HepG2 (cell line): ENCODE data around the gene FAM3B. TPM values are rescaled to one million over a fixed set of nuclear protein-coding genes. Genes with fewer than 3 reads are reported as not detected.

Experiments
- ATAC-seq: fragments of 200-7000 bp; cut with Tn5 transposase; 3 replicates; pipeline ENCODE4 v1.9.1; 2020; ENCODE audit warnings: mild to moderate bottlenecking, moderate library complexity
- BruUV-seq: library from RNA; stranded (reverse); fragments of 400-500 nt; replicated peaks from 2 replicates; lab custom pipeline; 2021; lab: Mats Ljungman, UMichigan
- CTCF ChIA-PET: fragments of 300-600 bp; formaldehyde crosslinking; extraction: SDS; loops from one replicate; lab custom pipeline; 2021; ENCODE audit warnings: low total read pairs, inconsistent platforms, low intra/inter-chr PET ratio; lab: Yijun Ruan, JAX
- POLR2A ChIA-PET: fragments of 350-600 bp; sonication (Branson Sonifier 250); formaldehyde crosslinking; loops from one replicate; lab custom pipeline; 2020; ENCODE audit warnings: antibody characterized with exemption, inconsistent platforms; lab: Yijun Ruan, JAX
- DNase-seq: peaks from one replicate; pipeline ENCODE4 v3.0.0-alpha.2; 2015; ENCODE audit warnings: low spot score
- FAIRE-seq: peaks from 3 replicates; lab custom pipeline; 2011; peaks lifted over from hg19 to GRCh38; lab: Jason Lieb, UNC
- H2AFZ ChIP-seq: one replicate; pipeline ENCODE4 v1.6.1; 2011; ENCODE audit warnings: low read length, inconsistent platforms
- H3K27ac ChIP-seq: fragments of 300-600 bp; 3 replicates; pipeline ENCODE4 v1.8.0; 2011; ENCODE audit warnings: mixed run types, mild to moderate bottlenecking, mixed read lengths, low read length, inconsistent platforms; ENCODE audit not compliant: insufficient read depth; ENCODE audit errors: extremely low read length
- H3K27me3 ChIP-seq, 2 experiments: fragments of 200-600 bp in 1 of 2; 2 replicates in 1 of 2; 3 replicates in 1 of 2; pipeline versions ENCODE4 v1.6.0 to v1.8.0; 2011; ENCODE audit warnings: low read length in 2 of 2, mild to moderate bottlenecking in 2 of 2, moderate library complexity in 2 of 2, inconsistent platforms in 1 of 2; ENCODE audit not compliant: insufficient read depth in 2 of 2, control insufficient read depth in 1 of 2
- H3K36me3 ChIP-seq, 2 experiments: fragments of 200-600 bp in 1 of 2; replicated peaks in 1 of 2; 2 replicates in 1 of 2; 3 replicates in 1 of 2; pipeline versions ENCODE4 v1.5.1 to v1.8.0; 2011; ENCODE audit warnings: low read length in 2 of 2, inconsistent platforms in 1 of 2; ENCODE audit not compliant: insufficient read depth in 2 of 2, control insufficient read depth in 1 of 2
- H3K4me1 ChIP-seq: 2 replicates; pipeline ENCODE4 v1.5.1; 2012; ENCODE audit warnings: low read length, inconsistent platforms; ENCODE audit not compliant: insufficient read depth
- H3K4me2 ChIP-seq: 2 replicates; pipeline ENCODE4 v1.6.0; 2011; ENCODE audit warnings: low read depth, low read length, inconsistent platforms
- H3K4me3 ChIP-seq, 3 experiments: fragments of 200-600 bp in 1 of 3; sonication (generic), shearing (Covaris generic) in 1 of 3; replicated peaks in 1 of 3; 2 replicates each; pipeline ENCODE4 v1.5.1; 2011 to 2016; ENCODE audit warnings: low read length in 3 of 3, inconsistent platforms in 2 of 3, low read depth in 2 of 3, mild to moderate bottlenecking in 2 of 3, control low read depth in 1 of 3, mixed read lengths in 1 of 3; ENCODE audit not compliant: insufficient read depth in 1 of 3
- H3K79me2 ChIP-seq: one replicate; pipeline ENCODE4 v1.6.1; 2011; ENCODE audit warnings: low read length, inconsistent platforms; ENCODE audit not compliant: insufficient read depth
- H3K9ac ChIP-seq: 2 replicates; pipeline ENCODE4 v1.6.0; 2011; ENCODE audit warnings: mild to moderate bottlenecking, low read depth, low read length, inconsistent platforms; ENCODE audit not compliant: insufficient read depth
- H3K9me3 ChIP-seq: 2 replicates; pipeline ENCODE4 v1.5.1; 2012; ENCODE audit warnings: mild to moderate bottlenecking, low read length
- H4K20me1 ChIP-seq: 2 replicates; pipeline ENCODE4 v1.6.0; 2011; ENCODE audit warnings: inconsistent platforms, mild to moderate bottlenecking, low read length, moderate library complexity; ENCODE audit not compliant: insufficient read depth
- ARNT ChIP-seq: fragments of 450-650 bp; IDR thresholded peaks from 2 replicates; pipeline ENCODE4 v1.6.1; 2017
- CBX2 ChIP-seq, 2 experiments: fragments of 200-600 bp in 1 of 2; sonication (generic); formaldehyde crosslinking in 1 of 2; IDR thresholded peaks; 2 replicates each; pipeline versions ENCODE4 v1.7.0 to v1.8.1; 2018 to 2022; ENCODE audit warnings: low read depth in 2 of 2, low read length in 1 of 2, mild to moderate bottlenecking in 1 of 2, missing genetic modification reagents in 1 of 2
- FUBP1 ChIP-seq: sonication (generic); formaldehyde crosslinking; IDR thresholded peaks from 2 replicates; pipeline ENCODE4 v1.5.1; 2020; ENCODE audit warnings: missing genetic modification reagents, mild to moderate bottlenecking, borderline replicate concordance
- TOE1 ChIP-seq: sonication (generic); formaldehyde crosslinking; IDR thresholded peaks from 2 replicates; pipeline ENCODE4 v1.4.0; 2020; ENCODE audit warnings: mild to moderate bottlenecking, missing genetic modification reagents
- USF2 ChIP-seq, 2 experiments: sonication (generic) in 1 of 2; formaldehyde crosslinking in 1 of 2; IDR thresholded peaks; 2 replicates each; pipeline versions ENCODE4 v1.5.1 to v1.6.1; 2011 to 2020; ENCODE audit warnings: borderline replicate concordance in 1 of 2, low read depth in 1 of 2, low read length in 1 of 2, mild to moderate bottlenecking in 1 of 2, missing genetic modification reagents in 1 of 2, moderate library complexity in 1 of 2
- ZBTB37 ChIP-seq: sonication (generic); formaldehyde crosslinking; IDR thresholded peaks from 2 replicates; pipeline ENCODE4 v1.4.0; 2020; ENCODE audit warnings: mild to moderate bottlenecking, missing genetic modification reagents
- ZNF333 ChIP-seq: sonication (generic); formaldehyde crosslinking; IDR thresholded peaks from 2 replicates; pipeline ENCODE4 v1.4.0; 2020; ENCODE audit warnings: mild to moderate bottlenecking, missing genetic modification reagents, borderline replicate concordance
- ZNF513 ChIP-seq: sonication (generic); formaldehyde crosslinking; conservative IDR thresholded peaks from 2 replicates; pipeline ENCODE4 v1.5.0; 2020; ENCODE audit warnings: missing genetic modification reagents
- ZNF740 ChIP-seq: sonication (generic); formaldehyde crosslinking; IDR thresholded peaks from 2 replicates; pipeline ENCODE4 v1.4.0; 2020; ENCODE audit warnings: missing genetic modification reagents
- WGBS: methylation state at CpG from one replicate; pipeline ENCODE4 v1.1.6; 2017; ENCODE audit warnings: low lambda C conversion rate; 5-methylcytosine and 5-hydroxymethylcytosine counted together
- in situ Hi-C: cut with HindIII; loops from 2 replicates; pipeline ENCODE4 v1.10.0; 2017; ENCODE audit warnings: low pct_unique_long_range_greater_than_20kb; ENCODE audit not compliant: extremely low pct_ligation_motif_present
- intact Hi-C: fragments of 100-400 bp; cut with micrococcal nuclease; formaldehyde crosslinking; loops from one replicate; pipeline ENCODE4 v1.10.0; 2022; ENCODE audit not compliant: unreplicated experiment
- polyA plus RNA-seq, 8 experiments: library from polyadenylated mRNA; depleted of rRNA in 3 of 8; stranded (reverse) in 7 of 8; unstranded in 1 of 8; fragments of >200 nt; fragmentation: Illumina TruSeq in 4 of 8; extraction: Trizol in 4 of 8; gene quantifications; 2 replicates each; pipeline versions ENCODE4 v1.2.1 to v1.2.3, GENCODE V29; 2011 to 2016; ENCODE audit warnings: low read depth in 4 of 8, missing spikeins in 1 of 8, mixed read lengths in 1 of 8; ENCODE audit not compliant: insufficient read depth in 1 of 8
- total RNA-seq, 5 experiments: library from RNA; depleted of rRNA; stranded (reverse); fragments of >200 nt; fragmentation: Illumina TruSeq; extraction: Trizol; gene quantifications; 2 replicates each; pipeline ENCODE4 v1.2.3, GENCODE V29; 2016; ENCODE audit warnings: low read depth in 1 of 5

FAM3B gene
- total and polyA plus RNA-seq, 2 of the 13 experiments (the other 11 are each of a cell fraction or from before 2014, with no cell fraction given): 46.5 to 62.0 TPM

GRCh38 chr21:41403331-41403730 lies 86.7 kb downstream of the FAM3B start:
- ChIA-PET POLR2A (no interaction called here), CTCF (no interaction called here)
- H3K9ac ChIP-seq: no peak overlapping the region
- H3K27me3 ChIP-seq: no peaks in the 10 kb centered on the region
- BruUV-seq: no TSS peak
- H3K36me3 ChIP-seq: peaks cover 5 to 25% of the 10 kb centered on the region in 2 experiments; a peak in 3 of 5 replicates
- WGBS: 93% methylated on average over 6 of the region's 9 CpGs
- in situ Hi-C loops: no loop called here
- no peaks in the 10 kb centered on the region for H3K9me3 ChIP-seq
- H4K20me1 ChIP-seq: no peaks in the 10 kb centered on the region
- H3K4me1 ChIP-seq: no peaks in the 10 kb centered on the region
- intact Hi-C loops: no loop called here
- ATAC-seq (no peak), DNase-seq (no peak), FAIRE-seq (no peak)
- no peak overlapping the region for H3K4me2 ChIP-seq
- H3K4me3 ChIP-seq: no peak overlapping the region
- no peak overlapping the region for H2AFZ ChIP-seq
- no peaks in the 10 kb centered on the region for H3K79me2 ChIP-seq
- no peak overlapping the region for H3K27ac ChIP-seq
- TF ChIP-seq ZNF333: no peak
- TF ChIP-seq ZNF513: no peak
- no peak for TF ChIP-seq CBX2 (IDR thresholded peaks at IDR 0.05; ENCODE audit: low read depth, low read length)
- TF ChIP-seq CBX2 (CRISPR knock-in tag; IDR thresholded peaks at IDR 0.05; ENCODE audit: low read depth): no peak
- TF ChIP-seq USF2 (IDR thresholded peaks at IDR 0.05; ENCODE audit: low read depth, low read length): no peak
- no peak for TF ChIP-seq USF2 (CRISPR knock-in tag; IDR thresholded peaks at IDR 0.05; ENCODE audit: borderline replicate concordance)
- no peak for TF ChIP-seq ZBTB37 (CRISPR knock-in tag)
- TF ChIP-seq ARNT: no peak
- TF ChIP-seq FUBP1: no peak
- no peak for TF ChIP-seq ZNF740
- TF ChIP-seq TOE1: no peak
